Endothelial cell of umbilical vein (primary cell): Measurements from ENCODE around the gene TIPARP.

ENCODE experiments used
- CTCF ChIP-seq, 2 donors: IDR thresholded peaks; 1 replicate in 1 of 2; 2 replicates in 1 of 2; pipeline ENCODE4 v1.5.1; 2011; ENCODE audit warnings: low read length in 2 of 2, mild to moderate bottlenecking in 2 of 2, moderate library complexity in 2 of 2, control low read depth in 1 of 2, inconsistent platforms in 1 of 2, low read depth in 1 of 2; ENCODE audit not compliant: insufficient read depth in 1 of 2; ENCODE audit errors: extremely low read depth in 1 of 2
- EZH2 ChIP-seq: IDR thresholded peaks from 2 replicates; pipeline ENCODE4 v1.6.1; 2012; ENCODE audit warnings: borderline replicate concordance, low read depth, mild to moderate bottlenecking, moderate library complexity, low read length, inconsistent platforms; ENCODE audit not compliant: severe bottlenecking
- FOS ChIP-seq: IDR thresholded peaks from 2 replicates; pipeline ENCODE4 v1.6.1; 2011; ENCODE audit warnings: mild to moderate bottlenecking, low read length, moderate library complexity, borderline replicate concordance; ENCODE audit not compliant: insufficient read depth
- GATA2 ChIP-seq: IDR thresholded peaks from 2 replicates; pipeline ENCODE4 v1.7.0; 2011; ENCODE audit warnings: low read depth, mild to moderate bottlenecking, moderate library complexity, mixed read lengths, low read length; ENCODE audit not compliant: insufficient read length, insufficient read depth
- JUN ChIP-seq: IDR thresholded peaks from 2 replicates; pipeline ENCODE4 v1.6.1; 2011; ENCODE audit warnings: borderline replicate concordance, low read depth; ENCODE audit not compliant: insufficient read length, insufficient read depth
- MAX ChIP-seq: IDR thresholded peaks from 2 replicates; pipeline ENCODE4 v1.6.1; 2011; ENCODE audit not compliant: insufficient read depth, insufficient read length
- MYC ChIP-seq: IDR thresholded peaks from one replicate; pipeline ENCODE4 v1.6.1; 2011; ENCODE audit warnings: mild to moderate bottlenecking, low read depth, low read length
- POLR2A ChIP-seq: IDR thresholded peaks from 2 replicates; pipeline ENCODE4 v1.6.1; 2012; ENCODE audit warnings: low read depth, mild to moderate bottlenecking, control low read depth, low read length
- POLR2AphosphoS5 ChIP-seq: IDR thresholded peaks from 2 replicates; pipeline ENCODE4 v1.6.1; 2012; ENCODE audit warnings: low read depth, mild to moderate bottlenecking, control low read depth, low read length, moderate library complexity; ENCODE audit not compliant: insufficient read depth

- no peak for TF ChIP-seq CTCF (IDR thresholded peaks at IDR 0.05; ENCODE audit: extremely low read depth in 1 of 2, insufficient read depth in 1 of 2, low read depth in 1 of 2, low read length in 2 of 2)
- TF ChIP-seq GATA2, result no peak
- no peak for TF ChIP-seq POLR2A
- no peak for TF ChIP-seq POLR2AphosphoS5
- TF ChIP-seq EZH2, result no peak
- no peak for TF ChIP-seq FOS
- no peak for TF ChIP-seq JUN
- TF ChIP-seq MAX, result no peak
- no peak for TF ChIP-seq MYC
Observed at GRCh38 chr3:156635034-156635433, 39.4 kb upstream of the TIPARP start.
